ENCODE data around the gene PTPN22. TPM values are rescaled to one million over a fixed set of nuclear protein-coding genes. Genes with fewer than 3 reads are reported as not detected.
A peak's percentile ranks its signal among the peaks of the same experiment; 100 is the strongest.

Gene PTPN22
- total RNA-seq, 1 experiment from 2014 or later: 0.38 TPM

GRCh38 chr1:113809670-113810602 is 61.6 kb downstream of the PTPN22 start:
- Mint-ChIP-seq H3K4me1 (ENCODE audit: low read depth, unreplicated experiment) (no peaks in the 10 kb centered on the region), H3K9me3 (ENCODE audit: low read depth, unreplicated experiment) (no peaks in the 10 kb centered on the region), H3K27me3 (ENCODE audit: unreplicated experiment) (no peaks in the 10 kb centered on the region), H3K27ac (ENCODE audit: unreplicated experiment) (peak overlapping the region; percentile 61), H3K4me3 (ENCODE audit: low read depth, unreplicated experiment) (peak overlapping the region; percentile 92), H3K36me3 (ENCODE audit: insufficient read depth, unreplicated experiment) (peaks cover 32% of the 10 kb centered on the region)
- intact Hi-C loops (cut with micrococcal nuclease; ENCODE audit: unreplicated experiment): no loop called here
- no peak for DNase-seq
- TF ChIP-seq, protein P1, sequence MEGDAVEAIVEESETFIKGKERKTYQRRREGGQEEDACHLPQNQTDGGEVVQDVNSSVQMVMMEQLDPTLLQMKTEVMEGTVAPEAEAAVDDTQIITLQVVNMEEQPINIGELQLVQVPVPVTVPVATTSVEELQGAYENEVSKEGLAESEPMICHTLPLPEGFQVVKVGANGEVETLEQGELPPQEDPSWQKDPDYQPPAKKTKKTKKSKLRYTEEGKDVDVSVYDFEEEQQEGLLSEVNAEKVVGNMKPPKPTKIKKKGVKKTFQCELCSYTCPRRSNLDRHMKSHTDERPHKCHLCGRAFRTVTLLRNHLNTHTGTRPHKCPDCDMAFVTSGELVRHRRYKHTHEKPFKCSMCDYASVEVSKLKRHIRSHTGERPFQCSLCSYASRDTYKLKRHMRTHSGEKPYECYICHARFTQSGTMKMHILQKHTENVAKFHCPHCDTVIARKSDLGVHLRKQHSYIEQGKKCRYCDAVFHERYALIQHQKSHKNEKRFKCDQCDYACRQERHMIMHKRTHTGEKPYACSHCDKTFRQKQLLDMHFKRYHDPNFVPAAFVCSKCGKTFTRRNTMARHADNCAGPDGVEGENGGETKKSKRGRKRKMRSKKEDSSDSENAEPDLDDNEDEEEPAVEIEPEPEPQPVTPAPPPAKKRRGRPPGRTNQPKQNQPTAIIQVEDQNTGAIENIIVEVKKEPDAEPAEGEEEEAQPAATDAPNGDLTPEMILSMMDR (IDR thresholded peaks at IDR 0.05; ENCODE audit: unreplicated experiment): no peak
- CTCF ChIA-PET: interaction anchor here (0.7 kb wide), 1 partner anchor 114 kb away, joined by 4 read pairs; no protein-coding TSS in a partner anchor
- BruUV-seq (replicated peaks): no TSS peak

- H3K27me3 Mint-ChIP-seq (ENCODE audit: unreplicated experiment): no peaks in the 10 kb centered on the region
- peaks cover 8% of the 10 kb centered on the region for H3K4me1 Mint-ChIP-seq (ENCODE audit: low read depth, unreplicated experiment)
- H3K36me3 Mint-ChIP-seq (ENCODE audit: insufficient read depth, unreplicated experiment): peaks cover 32% of the 10 kb centered on the region
- TF ChIP-seq, protein P1 (IDR thresholded peaks at IDR 0.05; ENCODE audit: unreplicated experiment): no peak
- no peak overlapping the region for H3K27ac Mint-ChIP-seq (ENCODE audit: unreplicated experiment)
- BruUV-seq (replicated peaks): no TSS peak
- CTCF ChIA-PET: no interaction called here
- intact Hi-C loops (cut with micrococcal nuclease; ENCODE audit: unreplicated experiment): no loop called here
- no peak overlapping the region for H3K4me3 Mint-ChIP-seq (ENCODE audit: low read depth, unreplicated experiment)
- DNase-seq: no peak
- H3K9me3 Mint-ChIP-seq (ENCODE audit: low read depth, unreplicated experiment): no peaks in the 10 kb centered on the region
Observed at GRCh38 chr1:113808450-113809195, 62.9 kb downstream of the PTPN22 start.

DNA sequence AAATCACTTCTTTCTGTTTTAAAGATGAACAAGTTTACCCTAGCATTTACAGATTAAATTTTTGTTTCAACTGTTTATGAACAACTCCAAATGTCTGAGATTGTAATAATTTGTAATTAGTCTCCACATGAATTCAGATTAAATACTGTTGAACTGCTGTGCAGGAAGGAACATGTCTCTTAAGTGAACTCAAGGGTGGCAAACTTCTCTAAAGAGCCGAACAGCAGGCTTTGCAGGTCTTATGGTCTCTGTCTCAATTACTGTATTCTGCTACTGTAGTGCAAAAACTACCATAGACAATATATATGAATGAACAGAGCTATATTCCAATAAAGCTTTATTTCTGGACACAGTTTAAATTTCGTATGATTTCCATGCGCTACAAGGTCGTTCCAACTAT is 65.9 kb downstream of the PTPN22 start:
- H3K27ac Mint-ChIP-seq (ENCODE audit: unreplicated experiment): no peak overlapping the region
- H3K4me1 Mint-ChIP-seq (ENCODE audit: low read depth, unreplicated experiment): peaks cover 8% of the 10 kb centered on the region
- CTCF ChIA-PET: no interaction called here

GRCh38 chr1:113805256-113805531 is 66.3 kb downstream of the PTPN22 start:
- CTCF ChIA-PET: no interaction called here
- intact Hi-C loops (cut with micrococcal nuclease; ENCODE audit: unreplicated experiment): no loop called here

More for the DNA sequence above, 65.9 kb downstream of the PTPN22 start:
- H3K4me3 Mint-ChIP-seq (ENCODE audit: low read depth, unreplicated experiment): no peak overlapping the region
- no peaks in the 10 kb centered on the region for H3K9me3 Mint-ChIP-seq (ENCODE audit: low read depth, unreplicated experiment)
- H3K27me3 Mint-ChIP-seq (ENCODE audit: unreplicated experiment): no peaks in the 10 kb centered on the region
- TF ChIP-seq, protein P1 (IDR thresholded peaks at IDR 0.05; ENCODE audit: unreplicated experiment): no peak
- BruUV-seq (replicated peaks): no TSS peak
- no peak for DNase-seq
- peaks cover 10% of the 10 kb centered on the region for H3K36me3 Mint-ChIP-seq (ENCODE audit: insufficient read depth, unreplicated experiment)
- intact Hi-C loops (cut with micrococcal nuclease; ENCODE audit: unreplicated experiment): no loop called here

More at GRCh38 chr1:113805256-113805531, 66.3 kb downstream of the PTPN22 start:
- peaks cover 8% of the 10 kb centered on the region for H3K4me1 Mint-ChIP-seq (ENCODE audit: low read depth, unreplicated experiment)
- H3K27ac Mint-ChIP-seq (ENCODE audit: unreplicated experiment): no peak overlapping the region
- TF ChIP-seq, protein P1 (IDR thresholded peaks at IDR 0.05; ENCODE audit: unreplicated experiment): no peak
- no peaks in the 10 kb centered on the region for H3K27me3 Mint-ChIP-seq (ENCODE audit: unreplicated experiment)
- peaks cover 7% of the 10 kb centered on the region for H3K36me3 Mint-ChIP-seq (ENCODE audit: insufficient read depth, unreplicated experiment)
- no TSS peak for BruUV-seq (replicated peaks)
- DNase-seq: no peak
- H3K9me3 Mint-ChIP-seq (ENCODE audit: low read depth, unreplicated experiment): no peaks in the 10 kb centered on the region
- H3K4me3 Mint-ChIP-seq (ENCODE audit: low read depth, unreplicated experiment): no peak overlapping the region

All from Calu3 (cell line).